ENCODE results near the gene CFAP20DC. TPM values are rescaled to one million over a fixed set of nuclear protein-coding genes. Genes with fewer than 3 reads are reported as not detected.

The CFAP20DC gene
- total RNA-seq, 1 experiment from 2014 or later: 4.5 TPM

DNA sequence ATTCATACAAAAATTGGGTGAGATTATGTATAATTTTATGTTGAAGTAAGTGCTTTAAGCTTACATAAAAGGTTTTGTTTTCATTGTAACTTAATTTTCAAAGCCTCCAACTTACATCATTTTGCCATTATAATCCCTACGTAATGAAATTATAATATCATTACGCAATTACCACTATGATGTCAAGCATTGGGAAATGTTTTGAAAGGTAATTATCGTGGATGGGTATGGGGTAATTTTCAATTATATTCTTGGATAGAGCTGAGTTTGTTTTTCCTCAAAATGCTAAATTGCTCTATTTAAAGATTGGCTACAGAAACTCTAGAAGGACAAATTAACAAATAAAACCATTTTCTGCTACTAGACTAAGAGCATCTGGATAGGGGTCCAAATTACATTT lies 303.1 kb downstream of the CFAP20DC start:
- no peaks in the 10 kb centered on the region for H3K79me1 ChIP-seq (ENCODE audit: insufficient read depth, low read depth, low read length, poor library complexity, severe bottlenecking)
- H3K4me3 Mint-ChIP-seq: no peak overlapping the region
- H3K27ac Mint-ChIP-seq: no peak overlapping the region
- no peak overlapping the region for H4K91ac ChIP-seq (ENCODE audit: insufficient read length, low read depth, low read length)
- no peak overlapping the region for H3K27ac ChIP-seq (ENCODE audit: insufficient read length, low read depth, low read length)
- H2BK5ac ChIP-seq (ENCODE audit: insufficient read length, low read length): no peak overlapping the region
- no peaks in the 10 kb centered on the region for H3K27me3 Mint-ChIP-seq (ENCODE audit: low read depth)
- no peaks in the 10 kb centered on the region for H3K23me2 ChIP-seq (ENCODE audit: insufficient read length, low read depth, low read length, poor library complexity, severe bottlenecking)
- no peak overlapping the region for H3K4me2 ChIP-seq (ENCODE audit: insufficient read depth, insufficient read length, low read length)
- H3K18ac ChIP-seq (ENCODE audit: insufficient read length, low read depth, low read length): no peak overlapping the region
- H3K36me3 Mint-ChIP-seq (ENCODE audit: insufficient read depth in 1 of 3, low read depth in 3 of 3): no peaks in the 10 kb centered on the region
- no peak overlapping the region for H4K8ac ChIP-seq (replicated peaks; ENCODE audit: insufficient read length, low read depth, low read length)
- no peak for TF ChIP-seq CTCF (conservative IDR thresholded peaks at IDR 0.05)
- H2BK15ac ChIP-seq (ENCODE audit: low read depth, low read length): no peak overlapping the region
- no peaks in the 10 kb centered on the region for H3K4me1 ChIP-seq (ENCODE audit: insufficient read depth, low read length)
- WGBS (ENCODE audit: extremely low coverage, insufficient read length, low lambda C conversion rate): 100% methylated on average over 1 of the region's 3 CpGs
- H3K14ac ChIP-seq (ENCODE audit: insufficient read depth, low read length): no peak overlapping the region
- H4K5ac ChIP-seq (ENCODE audit: insufficient read length, low read depth, low read length): no peak overlapping the region
- no peaks in the 10 kb centered on the region for H4K20me1 ChIP-seq (ENCODE audit: control insufficient read depth, insufficient read depth, insufficient read length)
- no peak overlapping the region for H3T11ph ChIP-seq (ENCODE audit: low read length)
- H2AK5ac ChIP-seq (ENCODE audit: insufficient read length, low read length): no peak overlapping the region
- no peaks in the 10 kb centered on the region for H3K27me3 ChIP-seq (ENCODE audit: insufficient read depth, low read length)
- no peak overlapping the region for H3K9ac ChIP-seq (ENCODE audit: extremely low read depth, insufficient read length, low read length)
- H3K56ac ChIP-seq (ENCODE audit: insufficient read length, low read depth, low read length): no peak overlapping the region
- H3K9me3 Mint-ChIP-seq: no peaks in the 10 kb centered on the region
- no peaks in the 10 kb centered on the region for H3K4me1 Mint-ChIP-seq
- no peak for DNase-seq
- H2BK20ac ChIP-seq (ENCODE audit: low read depth, low read length, poor library complexity, severe bottlenecking): no peak overlapping the region
- no peak overlapping the region for H2BK120ac ChIP-seq (ENCODE audit: low read depth, low read length, poor library complexity, severe bottlenecking)
- H3K79me2 ChIP-seq (ENCODE audit: insufficient read depth, low read length): no peaks in the 10 kb centered on the region
- no peak overlapping the region for H3K4ac ChIP-seq (ENCODE audit: low read depth, low read length)
- H2AFZ ChIP-seq (ENCODE audit: low read length): no peak overlapping the region
- H2BK12ac ChIP-seq (ENCODE audit: insufficient read length, low read depth, low read length): no peak overlapping the region
- H3K9me3 ChIP-seq (ENCODE audit: control insufficient read depth, low read depth, low read length): no peaks in the 10 kb centered on the region
- no peak overlapping the region for H3K23ac ChIP-seq (ENCODE audit: insufficient read length, low read depth, low read length)
